MM.1S (cell line): ENCODE measurements around the gene KRT84.

Experiments
- DNase-seq: peaks from one replicate; pipeline ENCODE4 v3.0.0-alpha.2; 2015
- H2AFZ ChIP-seq: fragments of 300-600 bp; sonication (generic); 2 replicates; pipeline ENCODE4 v1.6.0; 2016; ENCODE audit warnings: antibody characterized with exemption, low read length
- H3F3A ChIP-seq: fragments of 300-600 bp; sonication (generic); 2 replicates; pipeline ENCODE4 v1.6.1; 2016; ENCODE audit warnings: mild to moderate bottlenecking, antibody characterized with exemption, low read length, moderate library complexity, mixed read lengths; ENCODE audit not compliant: insufficient read depth
- H3K27ac ChIP-seq: fragments of 300-600 bp; sonication (generic); 2 replicates; pipeline ENCODE4 v1.5.1; 2016; ENCODE audit warnings: mild to moderate bottlenecking, low read length
- H3K27me3 ChIP-seq: fragments of 300-600 bp; sonication (generic); replicated peaks from 2 replicates; pipeline ENCODE4 v1.6.0; 2016; ENCODE audit warnings: low read length; ENCODE audit not compliant: insufficient read depth
- H3K36me3 ChIP-seq: fragments of 300-600 bp; sonication (generic); replicated peaks from 2 replicates; pipeline ENCODE4 v1.6.1; 2016; ENCODE audit warnings: mild to moderate bottlenecking, low read length, mixed read lengths; ENCODE audit not compliant: insufficient read depth
- H3K4me1 ChIP-seq: fragments of 300-600 bp; sonication (generic); 2 replicates; pipeline ENCODE4 v1.6.1; 2016; ENCODE audit warnings: low read length, mixed read lengths
- H3K4me2 ChIP-seq: fragments of 300-600 bp; sonication (generic); 2 replicates; pipeline ENCODE4 v1.6.0; 2016; ENCODE audit warnings: low read depth, low read length
- H3K4me3 ChIP-seq: fragments of 300-600 bp; sonication (generic); 2 replicates; pipeline ENCODE4 v1.5.1; 2016; ENCODE audit warnings: low read length, mixed read lengths
- H3K79me2 ChIP-seq: fragments of 300-600 bp; sonication (generic); 2 replicates; pipeline ENCODE4 v1.6.1; 2016; ENCODE audit warnings: mixed run types, low read length, mixed read lengths
- H3K9ac ChIP-seq: fragments of 300-600 bp; sonication (generic); 2 replicates; pipeline ENCODE4 v1.6.1; 2016; ENCODE audit warnings: low read length, mixed read lengths
- H3K9me2 ChIP-seq: fragments of 300-600 bp; sonication (generic); replicated peaks from 2 replicates; pipeline ENCODE4 v1.6.1; 2016; ENCODE audit warnings: mild to moderate bottlenecking, low read length, mixed read lengths; ENCODE audit not compliant: insufficient read depth
- H3K9me3 ChIP-seq: fragments of 300-600 bp; sonication (generic); replicated peaks from 2 replicates; pipeline ENCODE4 v1.6.1; 2016; ENCODE audit warnings: mild to moderate bottlenecking, low read length, mixed read lengths; ENCODE audit not compliant: insufficient read depth
- H4K20me1 ChIP-seq: fragments of 300-600 bp; sonication (generic); 2 replicates; pipeline ENCODE4 v1.6.1; 2016; ENCODE audit warnings: mild to moderate bottlenecking, low read length, moderate library complexity, mixed read lengths; ENCODE audit not compliant: insufficient read depth
- EZH2 ChIP-seq: fragments of 300-600 bp; sonication (generic); optimal IDR thresholded peaks from 2 replicates; pipeline ENCODE3; 2017; ENCODE audit warnings: low read depth, mild to moderate bottlenecking, antibody characterized with exemption, low read length, mixed read lengths
- EZH2phosphoT487 ChIP-seq: fragments of 300-600 bp; sonication (generic); IDR thresholded peaks from 2 replicates; pipeline ENCODE4 v1.6.1; 2018; ENCODE audit warnings: antibody characterized with exemption, low read length
- TF ChIP-seq, protein P1 (sequence below): fragments of 300-600 bp; sonication (generic); IDR thresholded peaks from 2 replicates; pipeline ENCODE4 v1.5.1; 2016; ENCODE audit warnings: antibody characterized with exemption, low read length, mixed read lengths

The KRT84 gene

DNA sequence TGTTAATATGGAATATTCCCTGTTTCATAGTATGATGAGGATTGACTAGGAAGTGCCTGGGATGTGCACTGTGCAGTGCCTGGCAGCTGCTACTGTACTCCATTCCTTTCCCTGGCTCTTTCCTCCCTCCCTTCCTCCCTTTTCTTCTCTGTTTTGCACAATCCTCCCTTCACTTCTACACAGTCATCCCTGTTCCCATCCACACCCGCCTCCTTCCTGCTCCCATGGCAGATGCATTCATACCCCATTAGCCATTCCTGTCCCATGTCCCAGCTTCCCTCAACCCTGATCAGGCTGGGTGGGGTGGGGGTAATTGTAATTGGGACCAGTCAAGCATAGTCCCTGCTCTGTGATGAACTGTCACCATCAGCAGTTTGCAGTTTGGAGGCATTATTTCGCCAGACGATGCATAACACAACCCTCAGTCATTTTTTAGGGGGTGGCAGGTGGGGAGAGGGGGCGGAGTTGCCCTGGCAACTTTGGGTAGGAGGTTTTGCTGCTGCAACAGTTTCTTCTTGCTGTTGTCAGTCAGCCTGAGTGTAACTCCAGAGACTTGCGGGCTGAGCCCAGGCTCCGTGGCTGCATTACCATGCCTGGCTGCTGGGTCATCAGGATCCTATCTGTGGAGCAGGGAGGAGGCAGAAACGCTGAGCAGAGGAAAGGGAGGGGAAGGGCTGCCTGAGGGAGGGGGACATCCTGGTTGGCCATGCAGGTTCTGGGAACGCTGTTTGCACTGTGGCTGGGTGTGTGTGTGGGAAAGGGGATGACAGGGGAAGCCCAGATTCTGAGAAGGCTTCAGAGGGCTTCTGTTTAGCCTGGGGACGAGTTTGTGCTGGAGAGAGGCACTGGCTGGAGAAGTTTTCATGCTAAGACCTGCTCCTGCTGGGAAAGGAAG, 4.1 kb upstream of the KRT84 start:
- TF ChIP-seq EZH2phosphoT487, result no peak
- no peak for TF ChIP-seq EZH2
- TF ChIP-seq, protein P1, sequence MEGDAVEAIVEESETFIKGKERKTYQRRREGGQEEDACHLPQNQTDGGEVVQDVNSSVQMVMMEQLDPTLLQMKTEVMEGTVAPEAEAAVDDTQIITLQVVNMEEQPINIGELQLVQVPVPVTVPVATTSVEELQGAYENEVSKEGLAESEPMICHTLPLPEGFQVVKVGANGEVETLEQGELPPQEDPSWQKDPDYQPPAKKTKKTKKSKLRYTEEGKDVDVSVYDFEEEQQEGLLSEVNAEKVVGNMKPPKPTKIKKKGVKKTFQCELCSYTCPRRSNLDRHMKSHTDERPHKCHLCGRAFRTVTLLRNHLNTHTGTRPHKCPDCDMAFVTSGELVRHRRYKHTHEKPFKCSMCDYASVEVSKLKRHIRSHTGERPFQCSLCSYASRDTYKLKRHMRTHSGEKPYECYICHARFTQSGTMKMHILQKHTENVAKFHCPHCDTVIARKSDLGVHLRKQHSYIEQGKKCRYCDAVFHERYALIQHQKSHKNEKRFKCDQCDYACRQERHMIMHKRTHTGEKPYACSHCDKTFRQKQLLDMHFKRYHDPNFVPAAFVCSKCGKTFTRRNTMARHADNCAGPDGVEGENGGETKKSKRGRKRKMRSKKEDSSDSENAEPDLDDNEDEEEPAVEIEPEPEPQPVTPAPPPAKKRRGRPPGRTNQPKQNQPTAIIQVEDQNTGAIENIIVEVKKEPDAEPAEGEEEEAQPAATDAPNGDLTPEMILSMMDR, result no peak
- no peak overlapping the region for H2AFZ ChIP-seq

DNA sequence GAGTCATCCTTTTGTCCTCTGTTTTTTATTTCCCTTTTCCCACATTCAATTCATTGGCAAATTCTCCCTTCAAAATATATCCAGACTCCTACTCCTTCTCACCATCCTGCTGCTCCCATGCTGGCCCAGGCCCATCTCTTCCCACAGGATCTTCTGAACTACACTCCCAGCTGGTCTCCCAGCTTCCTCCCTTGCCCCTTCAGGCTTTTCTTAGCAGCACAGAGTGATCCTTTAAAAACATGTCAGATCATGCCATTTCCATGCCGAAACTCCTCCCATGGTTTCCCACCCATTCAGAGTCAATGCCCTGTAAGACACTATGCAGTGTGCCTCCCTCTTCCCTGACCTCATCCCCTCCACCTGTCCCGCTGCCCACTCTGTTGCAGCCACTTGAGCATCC, 2.4 kb upstream of the KRT84 start:
- Histone ChIP-seq H3K9me3 (no peaks in the 10 kb centered on the region), H3K27me3 (peaks cover 70% of the 10 kb centered on the region), H4K20me1 (no peaks in the 10 kb centered on the region), H3K27ac (no peak overlapping the region), H3K4me3 (no peak overlapping the region), H2AFZ (no peak overlapping the region), H3K79me2 (no peaks in the 10 kb centered on the region), H3K9ac (no peak overlapping the region), H3F3A (no peaks in the 10 kb centered on the region), H3K36me3 (no peaks in the 10 kb centered on the region), H3K4me2 (no peak overlapping the region), H3K9me2 (no peaks in the 10 kb centered on the region), H3K4me1 (no peaks in the 10 kb centered on the region)
- no peak for TF ChIP-seq EZH2
- TF ChIP-seq, protein P1, result no peak
- no peak for DNase-seq

More for the DNA sequence above, 4.1 kb upstream of the KRT84 start:
- Histone ChIP-seq H3K9me2 (no peaks in the 10 kb centered on the region), H3K4me3 (no peak overlapping the region), H3K4me1 (no peaks in the 10 kb centered on the region), H3K9me3 (no peaks in the 10 kb centered on the region), H3K27ac (no peak overlapping the region), H3K79me2 (no peaks in the 10 kb centered on the region), H3K9ac (no peak overlapping the region), H3K27me3 (peaks cover 66% of the 10 kb centered on the region), H4K20me1 (no peaks in the 10 kb centered on the region), H3F3A (no peaks in the 10 kb centered on the region), H3K4me2 (no peak overlapping the region), H3K36me3 (no peaks in the 10 kb centered on the region)
- no peak for DNase-seq

DNA sequence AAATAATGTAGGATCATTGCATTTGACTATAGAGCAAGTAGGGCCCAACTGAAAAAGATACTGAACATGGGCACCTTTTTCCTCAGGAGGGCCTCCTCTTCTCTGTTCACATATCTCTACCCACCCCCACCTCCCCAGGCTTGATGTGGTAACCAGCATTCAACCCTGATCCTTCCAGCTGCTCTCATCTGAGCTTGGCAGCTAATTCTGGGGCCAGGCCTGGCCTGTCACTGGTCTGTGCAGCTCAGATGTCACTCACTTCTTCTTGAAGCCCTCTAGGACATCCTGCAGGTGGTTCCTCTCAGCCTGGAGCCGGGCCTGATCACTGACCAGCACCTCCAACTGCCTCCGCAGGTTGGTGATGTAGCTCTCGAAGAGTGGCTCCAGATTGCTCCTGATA, 2.1 kb downstream of the KRT84 start:
- Histone ChIP-seq H3K4me3 (no peak overlapping the region), H2AFZ (no peak overlapping the region), H3K4me1 (no peaks in the 10 kb centered on the region), H3K9me2 (no peaks in the 10 kb centered on the region), H3K27me3 (peaks cover 91% of the 10 kb centered on the region), H3K36me3 (no peaks in the 10 kb centered on the region), H3K9ac (no peak overlapping the region), H3K9me3 (no peaks in the 10 kb centered on the region), H3K79me2 (no peaks in the 10 kb centered on the region), H4K20me1 (no peaks in the 10 kb centered on the region), H3F3A (no peaks in the 10 kb centered on the region), H3K4me2 (no peak overlapping the region), H3K27ac (no peak overlapping the region)
- TF ChIP-seq EZH2 (no peak), EZH2phosphoT487 (no peak)
- TF ChIP-seq, protein P1, result no peak
- DNase-seq, result no peak
